Left lung (tissue), 10 donors: Measurements from ENCODE around the gene GPC3. TPM values are rescaled to one million over a fixed set of nuclear protein-coding genes. Genes with fewer than 3 reads are reported as not detected.

Source experiments
- ATAC-seq: fragments of 200-7000 bp; cut with Tn5 transposase; one replicate; pipeline ENCODE4 v1.9.1; 2020; ENCODE audit warnings: moderate library complexity
- DNase-seq, 4 donors: peaks; one replicate each; pipeline ENCODE4 v3.0.0-alpha.2; 2013 to 2020
- H3K27ac ChIP-seq, 2 donors: fragments of 200-600 bp; sonication (generic) in 1 of 2; one replicate each; pipeline versions ENCODE4 v1.5.0 to v1.8.0; 2020 to 2021
- H3K27me3 ChIP-seq, 2 donors: fragments of 200-600 bp; sonication (generic) in 1 of 2; one replicate each; pipeline versions ENCODE4 v1.5.0 to v1.8.0; 2020 to 2021
- H3K36me3 ChIP-seq, 2 donors: fragments of 200-600 bp; sonication (generic) in 1 of 2; one replicate each; pipeline versions ENCODE4 v1.5.0 to v1.8.0; 2020 to 2021
- H3K4me1 ChIP-seq, 2 donors: fragments of 200-600 bp; one replicate each; pipeline ENCODE4 v1.8.0; 2021
- H3K4me3 ChIP-seq, 2 donors: fragments of 200-600 bp; sonication (generic) in 1 of 2; one replicate each; pipeline versions ENCODE4 v1.5.0 to v1.8.0; 2020 to 2021; ENCODE audit warnings: mild to moderate bottlenecking in 1 of 2
- H3K9me3 ChIP-seq, 2 donors: fragments of 200-600 bp; sonication (generic) in 1 of 2; one replicate each; pipeline versions ENCODE4 v1.5.0 to v1.8.0; 2020 to 2021
- CTCF ChIP-seq, 2 donors: fragments of 200-600 bp; sonication (generic) in 1 of 2; IDR thresholded peaks; one replicate each; pipeline versions ENCODE4 v1.5.0 to v1.8.0; 2021; ENCODE audit warnings: antibody characterized with exemption in 2 of 2
- intact Hi-C, 2 donors: fragments of 100-400 bp; cut with DNase I; formaldehyde crosslinking; loops; one replicate each; pipeline versions ENCODE4 v1.11.2 to v1.14.2; 2022
- polyA plus RNA-seq, 6 donors: library from polyadenylated mRNA; unstranded; fragments of 120-200 nt; gene quantifications; one replicate each; pipeline ENCODE4 v1.2.1, GENCODE V29; 2013; ENCODE audit not compliant: insufficient read length in 6 of 6
- total RNA-seq, 2 donors: library from RNA; stranded (reverse); fragmentation: NEBNext Ultra II Directional; extraction: Animal tissue kit (Norgen Biotek cat#: 25700); gene quantifications; one replicate each; pipeline ENCODE4 v1.2.1, GENCODE V29; 2021
- donor health status: DM: no; HTN: yes; CAD: no.
- donor health status: DM: no; HTN: no; CAD: no.

The GPC3 gene
- total and polyA plus RNA-seq, 8 donors: 42.1 to 581 (median 448) TPM

- ATAC-seq (peak; percentile 62), DNase-seq (no peak)
- Histone ChIP-seq H3K36me3 (no peaks in the 10 kb centered on the region), H3K4me1 (peaks cover 0 to 4% of the 10 kb centered on the region in 2 donors), H3K4me3 (no peak overlapping the region), H3K9me3 (no peaks in the 10 kb centered on the region), H3K27ac (peak overlapping the region in 1 of 2 donors; percentile 16), H3K27me3 (peaks cover 0 to 6% of the 10 kb centered on the region in 2 donors)
- TF ChIP-seq CTCF (IDR thresholded peaks at IDR 0.05): no peak
- intact Hi-C loops: no loop called here
Observed at GRCh38 chrX:133655275-133656265, 329.8 kb downstream of the GPC3 start.

GRCh38 chrX:133654811-133655210, 330.6 kb downstream of the GPC3 start:
- Histone ChIP-seq H3K36me3 (no peaks in the 10 kb centered on the region), H3K4me3 (no peak overlapping the region), H3K27ac (peak overlapping the region in 1 of 2 donors; percentile 16), H3K9me3 (no peaks in the 10 kb centered on the region), H3K27me3 (peaks cover 0 to 6% of the 10 kb centered on the region in 2 donors), H3K4me1 (peaks cover 0 to 4% of the 10 kb centered on the region in 2 donors)
- intact Hi-C loops: no loop called here
- ATAC-seq: no peak
- no peak for DNase-seq
- TF ChIP-seq CTCF (IDR thresholded peaks at IDR 0.05): no peak

- Histone ChIP-seq H3K27me3 (peaks cover 0 to 6% of the 10 kb centered on the region in 2 donors), H3K9me3 (no peaks in the 10 kb centered on the region), H3K4me1 (peaks cover 0 to 4% of the 10 kb centered on the region in 2 donors), H3K27ac (no peak overlapping the region), H3K36me3 (no peaks in the 10 kb centered on the region), H3K4me3 (no peak overlapping the region)
- intact Hi-C loops: no loop called here
- ATAC-seq: no peak
- no peak for TF ChIP-seq CTCF (IDR thresholded peaks at IDR 0.05)
- DNase-seq: no peak
Observed at GRCh38 chrX:133653358-133653757, 332.0 kb downstream of the GPC3 start.

DNA sequence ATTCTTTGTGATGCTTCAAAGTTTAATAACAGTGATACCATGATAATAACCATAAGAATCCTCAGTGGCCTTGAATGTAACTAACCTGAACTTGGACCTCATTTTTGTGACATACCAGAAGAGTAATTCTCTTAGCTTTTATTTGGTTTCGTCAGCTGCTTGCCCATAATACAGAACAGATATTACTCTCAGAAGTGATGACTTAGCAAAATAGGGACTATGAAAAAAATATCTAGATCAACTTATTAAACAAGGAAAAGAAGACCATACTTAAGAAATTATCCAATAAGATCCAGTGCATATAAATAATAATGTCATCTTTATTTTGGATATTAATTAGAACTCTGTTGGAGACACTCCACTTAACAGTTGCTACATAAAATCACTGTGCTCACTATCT, 333.2 kb downstream of the GPC3 start:
- intact Hi-C loops: no loop called here
- peaks cover under 1 to 4% of the 10 kb centered on the region in 2 donors for H3K4me1 ChIP-seq
- no peak overlapping the region for H3K4me3 ChIP-seq
- DNase-seq (no peak), ATAC-seq (no peak)
- H3K27ac ChIP-seq: no peak overlapping the region
- TF ChIP-seq CTCF (IDR thresholded peaks at IDR 0.05): no peak
- peaks cover 0 to 6% of the 10 kb centered on the region in 2 donors for H3K27me3 ChIP-seq
- H3K9me3 ChIP-seq: no peaks in the 10 kb centered on the region
- H3K36me3 ChIP-seq: no peaks in the 10 kb centered on the region

DNA sequence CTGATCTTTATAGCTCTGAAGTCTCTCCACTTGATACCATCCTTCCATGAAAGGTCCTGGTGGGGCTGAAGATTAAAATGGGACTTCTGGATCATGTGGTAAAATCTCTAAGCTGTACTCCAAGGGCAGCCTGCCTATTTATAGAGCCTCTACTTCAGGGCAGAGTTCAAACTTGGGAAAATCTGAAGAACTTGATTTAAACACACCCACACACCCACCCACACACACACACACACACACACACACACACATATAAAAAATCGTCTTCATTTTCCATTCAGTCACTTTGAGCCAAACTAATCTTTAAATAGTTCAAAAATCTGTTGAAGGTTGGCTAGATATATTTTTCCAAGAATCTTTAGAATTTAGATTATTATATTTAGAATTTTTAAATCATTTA, 335.2 kb downstream of the GPC3 start:
- no peak overlapping the region for H3K4me3 ChIP-seq
- no peaks in the 10 kb centered on the region for H3K9me3 ChIP-seq
- no peak for ATAC-seq
- H3K4me1 ChIP-seq: peaks cover 3 to 9% of the 10 kb centered on the region in 2 donors
- intact Hi-C loops: no loop called here
- no peaks in the 10 kb centered on the region for H3K36me3 ChIP-seq
- H3K27ac ChIP-seq: no peak overlapping the region
- no peak for TF ChIP-seq CTCF (IDR thresholded peaks at IDR 0.05)
- no peak for DNase-seq
- H3K27me3 ChIP-seq: peaks cover 0 to 6% of the 10 kb centered on the region in 2 donors
